Putamen (tissue), 1 donor: ENCODE measurements around the gene FOXD2.
"Not testable (repeated sequence)": the region's sequence is repeated elsewhere in the genome, so short reads cannot be mapped to it uniquely, and the experiment has no call there.

Experiments used
- DNase-seq: peaks from one replicate; pipeline ENCODE4 v3.0.0-alpha.2; 2016; ENCODE audit warnings: low spot score

The FOXD2 gene

GRCh38 chr1:47440599-47441081 lies 2.8 kb downstream of the FOXD2 start:
- DNase-seq = no peak

GRCh38 chr1:47441450-47442106 lies 3.7 kb downstream of the FOXD2 start:
- DNase-seq = no peak

GRCh38 chr1:47442202-47442601 lies 4.4 kb downstream of the FOXD2 start:
- no peak for DNase-seq

- no peak for DNase-seq
These were observed 5.1 kb downstream of the FOXD2 start for GRCh38 chr1:47442842-47443529.

- no peak for DNase-seq
These were observed 5.9 kb downstream of the FOXD2 start for GRCh38 chr1:47443530-47444296.

GRCh38 chr1:47444297-47444561 lies 6.4 kb downstream of the FOXD2 start:
- no peak for DNase-seq

GRCh38 chr1:47444562-47445465 lies 7.0 kb downstream of the FOXD2 start:
- no peak for DNase-seq

GRCh38 chr1:47445823-47446550 lies 8.1 kb downstream of the FOXD2 start:
- DNase-seq = no peak

- DNase-seq = no peak
These were observed 10.8 kb downstream of the FOXD2 start for GRCh38 chr1:47448462-47449222.

- DNase-seq = no peak
These were observed 12.1 kb downstream of the FOXD2 start for GRCh38 chr1:47449822-47450552.

- no peak for DNase-seq
These were observed 12.8 kb downstream of the FOXD2 start for GRCh38 chr1:47450606-47451005.

GRCh38 chr1:47452426-47452825 lies 14.6 kb downstream of the FOXD2 start:
- no peak for DNase-seq

GRCh38 chr1:47453910-47454309 lies 16.1 kb downstream of the FOXD2 start:
- not testable (repeated sequence) for DNase-seq

- DNase-seq = no peak
These were observed 18.4 kb downstream of the FOXD2 start for GRCh38 chr1:47456250-47456649.

GRCh38 chr1:47457547-47457946 lies 19.7 kb downstream of the FOXD2 start:
- not testable (repeated sequence) for DNase-seq

- DNase-seq = no peak
These were observed 21.5 kb downstream of the FOXD2 start for GRCh38 chr1:47459253-47459788.

GRCh38 chr1:47460040-47460439 lies 22.2 kb downstream of the FOXD2 start:
- no peak for DNase-seq

GRCh38 chr1:47460456-47460855 lies 22.6 kb downstream of the FOXD2 start:
- DNase-seq = no peak

GRCh38 chr1:47465605-47466004 lies 27.8 kb downstream of the FOXD2 start:
- DNase-seq = no peak
